ENCODE measurements around the gene CCDC194. TPM values are rescaled to one million over a fixed set of nuclear protein-coding genes. Genes with fewer than 3 reads are reported as not detected.

CCDC194 gene
- total RNA-seq, 2 donors from 2014 or later, result 2.0 to 3.4 TPM

DNA sequence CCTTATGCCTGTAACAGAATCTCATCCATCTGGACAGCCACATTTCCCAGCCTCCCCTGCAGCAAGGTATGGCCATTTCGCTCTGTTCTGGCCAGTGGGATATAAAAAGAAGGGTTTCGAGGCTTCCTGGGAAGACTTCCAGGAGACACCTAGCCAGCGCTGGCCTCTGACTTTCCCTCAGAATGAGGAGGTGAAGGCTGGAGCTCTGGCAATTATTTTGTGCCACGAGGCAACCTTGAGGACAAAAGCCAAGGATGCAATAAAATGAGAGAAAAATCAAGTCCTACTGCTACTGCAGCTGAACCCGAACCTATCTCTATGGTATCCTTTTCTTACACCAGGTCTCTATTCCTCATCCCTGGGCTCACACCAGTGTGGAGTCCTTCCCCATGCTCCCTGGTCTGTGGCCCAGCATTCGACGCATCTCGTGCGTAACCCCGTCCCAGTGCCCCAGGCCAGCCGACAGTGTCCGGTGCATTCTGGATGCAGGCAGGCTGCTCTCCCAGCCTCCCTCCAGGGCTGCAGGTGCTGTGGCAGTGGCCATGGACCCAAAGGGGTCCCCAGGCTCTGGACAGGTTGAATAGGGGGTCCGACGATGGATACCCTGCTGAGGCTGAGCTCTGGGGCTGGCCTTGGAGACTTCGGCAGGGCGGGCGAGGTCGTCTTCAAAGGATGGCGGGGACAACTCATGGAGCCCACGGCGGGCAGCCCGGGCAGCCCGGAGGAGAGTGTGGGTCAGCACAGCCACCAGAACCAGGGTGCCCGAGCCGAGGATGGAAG, 42.3 kb upstream of the CCDC194 start:
- Histone ChIP-seq H3K9ac (ENCODE audit: extremely low read depth, low read length, poor library complexity, severe bottlenecking) (no peak overlapping the region), H3K4me3 (ENCODE audit: low read length) (no peak overlapping the region), H3K36me3 (ENCODE audit: control insufficient read depth, insufficient read depth, low read length) (peaks cover 4% of the 10 kb centered on the region), H3K27me3 (ENCODE audit: control insufficient read depth, insufficient read depth, low read length, poor library complexity, severe bottlenecking) (no peaks in the 10 kb centered on the region), H3K27ac (ENCODE audit: low read depth, low read length) (no peak overlapping the region), H3K4me1 (ENCODE audit: control insufficient read depth, insufficient read depth, low read length) (no peaks in the 10 kb centered on the region), H3K9me3 (ENCODE audit: control insufficient read depth, low read length) (no peaks in the 10 kb centered on the region)
- TF ChIP-seq, protein P1, sequence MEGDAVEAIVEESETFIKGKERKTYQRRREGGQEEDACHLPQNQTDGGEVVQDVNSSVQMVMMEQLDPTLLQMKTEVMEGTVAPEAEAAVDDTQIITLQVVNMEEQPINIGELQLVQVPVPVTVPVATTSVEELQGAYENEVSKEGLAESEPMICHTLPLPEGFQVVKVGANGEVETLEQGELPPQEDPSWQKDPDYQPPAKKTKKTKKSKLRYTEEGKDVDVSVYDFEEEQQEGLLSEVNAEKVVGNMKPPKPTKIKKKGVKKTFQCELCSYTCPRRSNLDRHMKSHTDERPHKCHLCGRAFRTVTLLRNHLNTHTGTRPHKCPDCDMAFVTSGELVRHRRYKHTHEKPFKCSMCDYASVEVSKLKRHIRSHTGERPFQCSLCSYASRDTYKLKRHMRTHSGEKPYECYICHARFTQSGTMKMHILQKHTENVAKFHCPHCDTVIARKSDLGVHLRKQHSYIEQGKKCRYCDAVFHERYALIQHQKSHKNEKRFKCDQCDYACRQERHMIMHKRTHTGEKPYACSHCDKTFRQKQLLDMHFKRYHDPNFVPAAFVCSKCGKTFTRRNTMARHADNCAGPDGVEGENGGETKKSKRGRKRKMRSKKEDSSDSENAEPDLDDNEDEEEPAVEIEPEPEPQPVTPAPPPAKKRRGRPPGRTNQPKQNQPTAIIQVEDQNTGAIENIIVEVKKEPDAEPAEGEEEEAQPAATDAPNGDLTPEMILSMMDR (conservative IDR thresholded peaks at IDR 0.05), result no peak
- Mint-ChIP-seq H3K27ac (no peak overlapping the region), H3K9me3 (peaks cover 1% of the 10 kb centered on the region), H3K4me3 (no peak overlapping the region), H3K27me3 (ENCODE audit: insufficient read depth) (peaks cover 5% of the 10 kb centered on the region), H3K4me1 (no peaks in the 10 kb centered on the region), H3K36me3 (ENCODE audit: low read depth) (peaks cover 6% of the 10 kb centered on the region)
- 91 to 98% methylated on average over 19 to 25 of the region's 25 CpGs for WGBS, 2 experiments (ENCODE audit: insufficient coverage in 1 of 2, insufficient read length in 1 of 2)
- DNase-seq, result no peak

DNA sequence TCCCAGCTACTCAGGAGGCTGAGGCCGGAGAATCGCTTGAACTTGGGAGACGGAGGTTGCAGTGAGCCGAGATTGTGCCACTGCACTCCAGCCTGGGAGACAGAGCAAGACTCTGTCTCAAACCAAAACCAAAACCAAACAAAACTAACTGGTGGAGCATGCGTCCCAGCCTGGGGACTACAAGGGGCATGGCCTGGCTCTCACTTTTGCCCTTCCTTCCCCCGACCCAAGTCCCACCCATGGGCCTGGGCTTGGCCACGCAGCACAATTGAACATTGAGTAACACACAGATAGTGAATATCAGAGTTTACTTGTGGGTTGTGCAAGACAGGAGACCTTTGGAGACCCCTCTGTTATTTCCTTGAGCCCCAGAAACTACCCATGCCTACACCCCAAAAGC, 41.2 kb upstream of the CCDC194 start:
- Histone ChIP-seq H3K36me3 (ENCODE audit: control insufficient read depth, insufficient read depth, low read length) (peaks cover 4% of the 10 kb centered on the region), H3K4me1 (ENCODE audit: control insufficient read depth, insufficient read depth, low read length) (no peaks in the 10 kb centered on the region), H3K9ac (ENCODE audit: extremely low read depth, low read length, poor library complexity, severe bottlenecking) (no peak overlapping the region), H3K9me3 (ENCODE audit: control insufficient read depth, low read length) (no peaks in the 10 kb centered on the region), H3K4me3 (ENCODE audit: low read length) (no peak overlapping the region), H3K27ac (ENCODE audit: low read depth, low read length) (no peak overlapping the region), H3K27me3 (ENCODE audit: control insufficient read depth, insufficient read depth, low read length, poor library complexity, severe bottlenecking) (no peaks in the 10 kb centered on the region)
- 89 to 100% methylated on average over 3 to 7 of the region's 7 CpGs for WGBS, 2 experiments (ENCODE audit: insufficient coverage in 1 of 2, insufficient read length in 1 of 2)
- TF ChIP-seq, protein P1 (conservative IDR thresholded peaks at IDR 0.05), result no peak
- no peak for DNase-seq
- Mint-ChIP-seq H3K9me3 (no peaks in the 10 kb centered on the region), H3K27ac (no peak overlapping the region), H3K27me3 (ENCODE audit: insufficient read depth) (peaks cover 5% of the 10 kb centered on the region), H3K4me3 (no peak overlapping the region), H3K4me1 (no peaks in the 10 kb centered on the region), H3K36me3 (ENCODE audit: low read depth) (peaks cover 6% of the 10 kb centered on the region)

DNA sequence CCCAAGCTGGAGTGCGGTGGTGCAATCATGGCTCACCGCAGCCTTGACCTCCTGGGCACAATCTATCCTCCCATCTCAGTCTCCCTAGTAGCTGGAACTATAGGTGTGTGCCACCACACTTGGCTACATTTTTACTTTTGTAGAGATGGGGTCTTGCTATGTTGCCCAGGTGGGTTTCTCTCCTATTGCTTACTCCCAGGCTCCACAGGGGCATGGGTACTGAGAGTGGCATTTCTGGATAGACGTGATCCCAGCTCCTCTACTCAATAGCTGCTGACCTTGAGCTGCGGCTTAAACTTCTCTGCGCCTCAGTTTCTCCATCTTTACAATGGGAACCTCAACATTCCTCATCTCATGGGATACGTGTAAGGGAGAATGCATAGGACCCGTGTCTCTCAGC, 37.4 kb upstream of the CCDC194 start:
- 87 to 93% methylated on average over 7 of the region's 7 CpGs for WGBS, 2 experiments (ENCODE audit: insufficient coverage in 1 of 2, insufficient read length in 1 of 2)
- no peak overlapping the region for H3K27ac Mint-ChIP-seq
- H3K4me1 ChIP-seq (ENCODE audit: control insufficient read depth, insufficient read depth, low read length), result no peaks in the 10 kb centered on the region
- H3K4me3 ChIP-seq (ENCODE audit: low read length), result no peak overlapping the region
- no peaks in the 10 kb centered on the region for H3K9me3 Mint-ChIP-seq
- H3K9ac ChIP-seq (ENCODE audit: extremely low read depth, low read length, poor library complexity, severe bottlenecking), result no peak overlapping the region
- peaks cover 6% of the 10 kb centered on the region for H3K36me3 Mint-ChIP-seq (ENCODE audit: low read depth)
- H3K36me3 ChIP-seq (ENCODE audit: control insufficient read depth, insufficient read depth, low read length), result peaks cover 4% of the 10 kb centered on the region
- H3K9me3 ChIP-seq (ENCODE audit: control insufficient read depth, low read length), result no peaks in the 10 kb centered on the region
- no peaks in the 10 kb centered on the region for H3K27me3 ChIP-seq (ENCODE audit: control insufficient read depth, insufficient read depth, low read length, poor library complexity, severe bottlenecking)
- no peak overlapping the region for H3K27ac ChIP-seq (ENCODE audit: low read depth, low read length)
- TF ChIP-seq, protein P1 (conservative IDR thresholded peaks at IDR 0.05), result no peak
- H3K27me3 Mint-ChIP-seq (ENCODE audit: insufficient read depth), result peaks cover 2% of the 10 kb centered on the region
- H3K4me1 Mint-ChIP-seq, result no peaks in the 10 kb centered on the region
- DNase-seq, result no peak
- no peak overlapping the region for H3K4me3 Mint-ChIP-seq
